Gastroesophageal sphincter (tissue), 3 donors: ENCODE data around the gene LRRIQ1.

Source experiments
- CTCF ChIP-seq, 4 experiments: fragments of 200-600 bp in 2 of 4; fragments of 450-650 bp in 2 of 4; sonication (generic) in 1 of 4; IDR thresholded peaks; one replicate each; pipeline ENCODE4 v1.5.1; 2017 to 2019; ENCODE audit warnings: antibody characterized with exemption in 4 of 4, mild to moderate bottlenecking in 2 of 4, moderate library complexity in 2 of 4
- EP300 ChIP-seq: sonication (generic); formaldehyde crosslinking; IDR thresholded peaks from one replicate; pipeline ENCODE4 v1.6.1; 2017; ENCODE audit warnings: antibody characterized with exemption, mild to moderate bottlenecking
- POLR2A ChIP-seq, 2 donors: fragments of 450-650 bp; IDR thresholded peaks; one replicate each; pipeline ENCODE4 v1.6.1; 2017; ENCODE audit warnings: antibody characterized with exemption in 2 of 2, mild to moderate bottlenecking in 2 of 2, moderate library complexity in 1 of 2

GRCh38 chr12:85266356-85266755, 230.2 kb downstream of the LRRIQ1 start:
- no peak for TF ChIP-seq CTCF (IDR thresholded peaks at IDR 0.05)
- no peak for TF ChIP-seq POLR2A (IDR thresholded peaks at IDR 0.05)
- TF ChIP-seq EP300: no peak
